ENCODE measurements around the gene MBNL2. TPM values are rescaled to one million over a fixed set of nuclear protein-coding genes. Genes with fewer than 3 reads are reported as not detected.

The MBNL2 gene
- total and polyA plus RNA-seq, 7 donors: 11.8 to 110 (median 84.7) TPM

- Histone ChIP-seq H3K4me3 (no peak overlapping the region), H3K36me3 (no peaks in the 10 kb centered on the region), H3K27me3 (no peaks in the 10 kb centered on the region), H3K4me1 (peaks cover 0 to 4% (median 0%) of the 10 kb centered on the region in 4 donors), H3K9me3 (no peaks in the 10 kb centered on the region), H3K27ac (no peak overlapping the region)
- WGBS, 2 donors: 74 to 90% methylated on average over 3 of the region's 3 CpGs
- intact Hi-C loops (cut with DNase I): no loop called here
- TF ChIP-seq POLR2A (IDR thresholded peaks at IDR 0.05) (no peak), EP300 (IDR thresholded peaks at IDR 0.05) (no peak), POLR2AphosphoS5 (IDR thresholded peaks at IDR 0.05) (no peak), CTCF (IDR thresholded peaks at IDR 0.05) (no peak)
- DNase-seq: no peak
These were observed 30.0 kb upstream of the MBNL2 start for GRCh38 chr13:97192166-97192565.

GRCh38 chr13:97193577-97193976 is 28.6 kb upstream of the MBNL2 start:
- intact Hi-C loops (cut with DNase I): no loop called here
- H3K9me3 ChIP-seq: no peaks in the 10 kb centered on the region
- H3K4me3 ChIP-seq: no peak overlapping the region
- no peak overlapping the region for H3K27ac ChIP-seq
- H3K27me3 ChIP-seq: no peaks in the 10 kb centered on the region
- peaks cover 0 to 4% (median 0%) of the 10 kb centered on the region in 4 donors for H3K4me1 ChIP-seq
- 87 to 95% methylated on average over 5 of the region's 5 CpGs for WGBS, 2 donors
- DNase-seq: no peak
- H3K36me3 ChIP-seq: no peaks in the 10 kb centered on the region
- no peak for TF ChIP-seq EP300 (IDR thresholded peaks at IDR 0.05)
- no peak for TF ChIP-seq POLR2AphosphoS5 (IDR thresholded peaks at IDR 0.05)
- TF ChIP-seq POLR2A (IDR thresholded peaks at IDR 0.05): no peak
- no peak for TF ChIP-seq CTCF (IDR thresholded peaks at IDR 0.05)

GRCh38 chr13:97194479-97194878 is 27.7 kb upstream of the MBNL2 start:
- intact Hi-C loops (cut with DNase I): no loop called here
- WGBS, 2 donors: 77 to 88% methylated on average over 6 of the region's 6 CpGs
- Histone ChIP-seq H3K27ac (no peak overlapping the region), H3K4me1 (peaks cover 0 to 4% (median 0%) of the 10 kb centered on the region in 4 donors), H3K9me3 (no peaks in the 10 kb centered on the region), H3K27me3 (no peaks in the 10 kb centered on the region), H3K4me3 (no peak overlapping the region), H3K36me3 (no peaks in the 10 kb centered on the region)
- DNase-seq: no peak
- TF ChIP-seq EP300 (IDR thresholded peaks at IDR 0.05) (no peak), POLR2AphosphoS5 (IDR thresholded peaks at IDR 0.05) (no peak), POLR2A (IDR thresholded peaks at IDR 0.05) (no peak), CTCF (IDR thresholded peaks at IDR 0.05) (no peak)

GRCh38 chr13:97196340-97196739 is 25.8 kb upstream of the MBNL2 start:
- TF ChIP-seq POLR2AphosphoS5 (IDR thresholded peaks at IDR 0.05) (no peak), POLR2A (IDR thresholded peaks at IDR 0.05) (no peak), EP300 (IDR thresholded peaks at IDR 0.05) (no peak), CTCF (IDR thresholded peaks at IDR 0.05) (no peak)
- WGBS, 2 donors: 91 to 93% methylated on average over 4 of the region's 4 CpGs
- H3K27me3 ChIP-seq: no peaks in the 10 kb centered on the region

GRCh38 chr13:97198753-97199152 is 23.4 kb upstream of the MBNL2 start:
- Histone ChIP-seq H3K27ac (no peak overlapping the region), H3K4me3 (no peak overlapping the region), H3K4me1 (peaks cover 0 to 4% (median 0%) of the 10 kb centered on the region in 4 donors), H3K27me3 (no peaks in the 10 kb centered on the region), H3K9me3 (no peaks in the 10 kb centered on the region), H3K36me3 (no peaks in the 10 kb centered on the region)
- WGBS, 2 donors: 92 to 96% methylated on average over 2 of the region's 2 CpGs
- intact Hi-C loops (cut with DNase I): no loop called here
- TF ChIP-seq EP300 (IDR thresholded peaks at IDR 0.05) (no peak), POLR2AphosphoS5 (IDR thresholded peaks at IDR 0.05) (no peak), CTCF (IDR thresholded peaks at IDR 0.05) (no peak), POLR2A (IDR thresholded peaks at IDR 0.05) (no peak)
- no peak for DNase-seq

More at GRCh38 chr13:97196340-97196739, 25.8 kb upstream of the MBNL2 start:
- no peak overlapping the region for H3K4me3 ChIP-seq
- DNase-seq: no peak
- H3K9me3 ChIP-seq: no peaks in the 10 kb centered on the region
- H3K36me3 ChIP-seq: no peaks in the 10 kb centered on the region
- peaks cover 0 to 4% (median 0%) of the 10 kb centered on the region in 4 donors for H3K4me1 ChIP-seq
- intact Hi-C loops (cut with DNase I): no loop called here
- no peak overlapping the region for H3K27ac ChIP-seq
